ENCODE results near the gene TGM6. TPM values are rescaled to one million over a fixed set of nuclear protein-coding genes. Genes with fewer than 3 reads are reported as not detected.

Gene TGM6
- total and polyA plus RNA-seq, 9 of the 15 experiments (the other 6 are each of a cell fraction or from before 2014, with no cell fraction given), result not detected

GRCh38 chr20:2365666-2366065, 15.0 kb upstream of the TGM6 start (continued):
- no peak for TF ChIP-seq PRDM10 (IDR thresholded peaks at IDR 0.05; ENCODE audit: partially characterized antibody)
- no peak for TF ChIP-seq OTX1 (CRISPR knock-in tag; IDR thresholded peaks at IDR 0.05)
- TF ChIP-seq FOXA3 (CRISPR knock-in tag; conservative IDR thresholded peaks at IDR 0.05 in 1 of 2, IDR thresholded peaks at IDR 0.05 in 1 of 2), result no peak
- no peak for TF ChIP-seq ATF7 (IDR thresholded peaks at IDR 0.05)

- H3K27me3 ChIP-seq (ENCODE audit: control insufficient read depth in 2 of 2, insufficient read depth in 2 of 2, low read length in 2 of 2), result no peaks in the 10 kb centered on the region; a peak in 2 of 5 replicates
- H3K9me1 ChIP-seq (ENCODE audit: control insufficient read depth, insufficient read depth, low read length), result no peaks in the 10 kb centered on the region
- H4K20me1 ChIP-seq (replicated peaks; ENCODE audit: control insufficient read depth, insufficient read depth, low read length), result no peaks in the 10 kb centered on the region
- intact Hi-C loops (cut with micrococcal nuclease), result no loop called here
- no peaks in the 10 kb centered on the region for H3K9me3 ChIP-seq (replicated peaks; ENCODE audit: control insufficient read depth, insufficient read depth, low read depth, low read length)
- no peak overlapping the region for H3K9ac ChIP-seq (ENCODE audit: insufficient read depth in 1 of 2, low read depth in 2 of 2, low read length in 2 of 2)
- H3K27ac ChIP-seq (ENCODE audit: extremely low read depth, low read depth, low read length), result no peak overlapping the region
- no peaks in the 10 kb centered on the region for H3K4me1 ChIP-seq (replicated peaks in 1 of 2; ENCODE audit: control insufficient read depth in 2 of 2, insufficient read depth in 2 of 2, low read length in 2 of 2)
- no peaks in the 10 kb centered on the region for H3K36me3 ChIP-seq (ENCODE audit: control insufficient read depth, insufficient read depth, low read length)
- no peak for ATAC-seq
- H3K4me2 ChIP-seq (ENCODE audit: insufficient read depth, low read length), result no peak overlapping the region
- no TSS peak for BruUV-seq (replicated peaks)
- in situ Hi-C loops (cut with MboI), result no loop called here
- CTCF ChIA-PET (ENCODE audit: low intra/inter-chr PET ratio), result no interaction called here
- no peak overlapping the region for H3K4me3 ChIP-seq
- no peak for FAIRE-seq
- no peak overlapping the region for H2AFZ ChIP-seq (ENCODE audit: low read depth, low read length)
- WGBS (ENCODE audit: insufficient coverage, low coverage, missing lambda C conversion rate), result 0% methylated on average over 1 of the region's 1 CpG
- no peaks in the 10 kb centered on the region for H3K79me2 ChIP-seq (ENCODE audit: control insufficient read depth, insufficient read depth, low read length)
- POLR2A ChIA-PET, result no interaction called here
- DNase-seq (ENCODE audit: extremely low read depth in 1 of 4, low spot score in 3 of 4), result no peak
- no peak for TF ChIP-seq MCM3 (IDR thresholded peaks at IDR 0.05)
- TF ChIP-seq ZKSCAN8 (CRISPR knock-in tag; IDR thresholded peaks at IDR 0.05), result no peak
- no peak for TF ChIP-seq E2F1 (CRISPR knock-in tag; IDR thresholded peaks at IDR 0.05)
- TF ChIP-seq SAFB (IDR thresholded peaks at IDR 0.05; ENCODE audit: borderline replicate concordance, low read depth, low read length), result no peak
- TF ChIP-seq SIRT6 (IDR thresholded peaks at IDR 0.05; ENCODE audit: low read depth, low read length), result no peak
- TF ChIP-seq FOXM1 (IDR thresholded peaks at IDR 0.05; ENCODE audit: low read depth), result no peak
- no peak for TF ChIP-seq FOXM1 (CRISPR knock-in tag; IDR thresholded peaks at IDR 0.05; ENCODE audit: low read depth)
- no peak for TF ChIP-seq NR2C2 (CRISPR knock-in tag; IDR thresholded peaks at IDR 0.05)
- TF ChIP-seq NR2C2 (tag; IDR thresholded peaks at IDR 0.05), result no peak
- no peak for TF ChIP-seq COPS2 (conservative IDR thresholded peaks at IDR 0.05)
- TF ChIP-seq ZNF212 (CRISPR knock-in tag; IDR thresholded peaks at IDR 0.05), result no peak
- no peak for TF ChIP-seq SFPQ (IDR thresholded peaks at IDR 0.05; ENCODE audit: low read depth, low read length)
These were observed 12.1 kb upstream of the TGM6 start for GRCh38 chr20:2368621-2369020.

All from K562 (cell line).